Tibial nerve (tissue), 4 donors: ENCODE data around the gene LPAR1. TPM values are rescaled to one million over a fixed set of nuclear protein-coding genes. Genes with fewer than 3 reads are reported as not detected.
A peak's percentile ranks its signal among the peaks of the same experiment; 100 is the strongest.

ENCODE experiments used
- DNase-seq, 2 donors: peaks; one replicate each; pipeline ENCODE4 v3.0.0-alpha.2; 2019; ENCODE audit warnings: low spot score in 2 of 2
- H3K27ac ChIP-seq, 4 donors: fragments of 200-600 bp; sonication (generic) in 3 of 4; one replicate each; pipeline ENCODE4 v1.5.1; 2017 to 2019; ENCODE audit warnings: mild to moderate bottlenecking in 1 of 4
- H3K27me3 ChIP-seq, 2 donors: fragments of 200-600 bp; sonication (generic) in 1 of 2; one replicate each; pipeline versions ENCODE4 v1.5.1 to v1.6.0; 2017 to 2019
- H3K36me3 ChIP-seq, 3 donors: fragments of 200-600 bp; sonication (generic); one replicate each; pipeline ENCODE4 v1.5.1; 2018 to 2019
- H3K4me1 ChIP-seq, 4 donors: fragments of 200-600 bp; sonication (generic) in 3 of 4; one replicate each; pipeline ENCODE4 v1.5.1; 2017 to 2019
- H3K4me3 ChIP-seq, 4 donors: fragments of 200-600 bp; sonication (generic) in 3 of 4; one replicate each; pipeline ENCODE4 v1.5.1; 2017 to 2019; ENCODE audit warnings: mild to moderate bottlenecking in 1 of 4, moderate library complexity in 1 of 4
- H3K9me3 ChIP-seq, 4 donors: fragments of 200-600 bp; sonication (generic) in 3 of 4; one replicate each; pipeline ENCODE4 v1.5.1; 2017 to 2019
- CTCF ChIP-seq, 5 experiments: fragments of 200-600 bp in 3 of 5; fragments of 450-650 bp in 2 of 5; sonication (generic) in 3 of 5; IDR thresholded peaks; one replicate each; pipeline ENCODE4 v1.5.1; 2016 to 2019; ENCODE audit warnings: antibody characterized with exemption in 5 of 5, mild to moderate bottlenecking in 3 of 5, moderate library complexity in 2 of 5
- EP300 ChIP-seq, 2 donors: sonication (generic); formaldehyde crosslinking; IDR thresholded peaks; one replicate each; pipeline ENCODE4 v1.6.1; 2017; ENCODE audit warnings: antibody characterized with exemption in 2 of 2, mild to moderate bottlenecking in 1 of 2
- POLR2A ChIP-seq, 2 donors: fragments of 450-650 bp; IDR thresholded peaks; one replicate each; pipeline ENCODE4 v1.6.1; 2017; ENCODE audit warnings: antibody characterized with exemption in 2 of 2, mild to moderate bottlenecking in 2 of 2, moderate library complexity in 2 of 2
- WGBS, 2 donors: methylation state at CpG; one replicate each; pipeline ENCODE4 v1.1.5; 2018; 5-methylcytosine and 5-hydroxymethylcytosine counted together
- total RNA-seq, 4 donors: library from RNA; depleted of rRNA; stranded (reverse); fragments of >200 nt; gene quantifications; one replicate each; pipeline ENCODE4 v1.1.0, GENCODE V29; 2016

The LPAR1 gene
- total RNA-seq, 4 donors from 2014 or later: 156 to 238 (median 199) TPM

- 73 to 83% methylated on average over 6 of the region's 6 CpGs for WGBS, 2 donors
- Histone ChIP-seq H3K27me3 (no peaks in the 10 kb centered on the region), H3K27ac (no peak overlapping the region), H3K9me3 (peaks cover 0 to 21% (median 0%) of the 10 kb centered on the region in 4 donors), H3K4me3 (no peak overlapping the region), H3K36me3 (peaks cover 0 to 6% (median 0%) of the 10 kb centered on the region in 3 donors), H3K4me1 (peaks cover 0 to 18% (median 3%) of the 10 kb centered on the region in 4 donors)
- no peak for DNase-seq
- no peak for TF ChIP-seq CTCF (IDR thresholded peaks at IDR 0.05)
- TF ChIP-seq EP300 (IDR thresholded peaks at IDR 0.05): no peak
- no peak for TF ChIP-seq POLR2A (IDR thresholded peaks at IDR 0.05)
These were observed 187.7 kb downstream of the LPAR1 start for GRCh38 chr9:110850401-110851135.

DNA sequence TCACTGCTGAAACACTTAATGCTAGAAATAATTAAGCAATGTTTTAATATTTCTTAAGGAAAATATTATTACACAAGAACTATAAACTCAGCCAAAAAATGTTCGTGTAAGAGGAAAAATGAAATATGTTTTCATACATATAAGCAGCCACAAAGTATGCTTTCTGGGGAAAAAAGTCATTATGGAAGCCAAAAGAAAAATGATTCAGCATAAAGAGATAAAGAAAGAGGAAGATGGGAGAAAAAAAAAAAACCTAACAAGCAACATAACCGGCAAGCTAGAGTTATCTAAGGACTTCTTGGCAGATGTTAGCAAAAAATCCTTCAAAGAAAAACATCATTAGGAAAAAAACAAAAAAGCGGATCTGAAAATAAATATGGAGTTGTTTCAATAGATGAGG lies 190.6 kb downstream of the LPAR1 start:
- Histone ChIP-seq H3K27me3 (no peaks in the 10 kb centered on the region), H3K27ac (peak overlapping the region in 2 of 4 donors; percentile 26 to 60), H3K4me3 (no peak overlapping the region), H3K9me3 (peaks cover 0 to 3% (median 0%) of the 10 kb centered on the region in 4 donors), H3K36me3 (no peaks in the 10 kb centered on the region), H3K4me1 (peaks cover 0 to 23% (median 3%) of the 10 kb centered on the region in 4 donors)
- TF ChIP-seq EP300 (IDR thresholded peaks at IDR 0.05): peak in 1 of 2 donors; percentile 8
- no peak for TF ChIP-seq CTCF (IDR thresholded peaks at IDR 0.05)
- WGBS, 2 donors: 8 to 12% methylated on average over 3 of the region's 3 CpGs
- DNase-seq: no peak

DNA sequence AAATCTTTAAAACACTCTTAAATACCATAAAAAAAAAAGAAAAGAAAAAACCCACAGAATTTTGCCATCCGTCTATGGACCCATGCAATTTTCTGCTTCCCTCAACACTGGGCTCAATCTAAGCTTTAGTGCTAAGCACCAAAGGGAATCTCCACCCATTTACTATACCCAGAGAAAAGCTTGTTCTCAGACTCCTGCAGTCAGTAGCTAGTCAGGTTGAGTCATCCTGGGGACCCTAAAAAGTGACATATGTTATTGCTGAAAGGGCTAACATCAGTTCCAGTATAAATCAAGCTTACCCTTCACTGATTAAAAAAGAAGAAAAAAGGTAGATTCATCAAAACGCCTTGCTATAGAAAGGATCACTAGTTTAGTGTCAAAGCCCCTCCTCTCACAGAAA lies 192.1 kb downstream of the LPAR1 start:
- no peak overlapping the region for H3K4me3 ChIP-seq
- no peak for DNase-seq
- no peaks in the 10 kb centered on the region for H3K9me3 ChIP-seq
- H3K27me3 ChIP-seq: no peaks in the 10 kb centered on the region
- TF ChIP-seq EP300 (IDR thresholded peaks at IDR 0.05): no peak
- no peak for TF ChIP-seq POLR2A (IDR thresholded peaks at IDR 0.05)
- no peak for TF ChIP-seq CTCF (IDR thresholded peaks at IDR 0.05)
- H3K36me3 ChIP-seq: no peaks in the 10 kb centered on the region
- peaks cover 0 to 23% (median 3%) of the 10 kb centered on the region in 4 donors for H3K4me1 ChIP-seq
- no peak overlapping the region for H3K27ac ChIP-seq
- WGBS, 2 donors: 90 to 91% methylated on average over 2 of the region's 2 CpGs

DNA sequence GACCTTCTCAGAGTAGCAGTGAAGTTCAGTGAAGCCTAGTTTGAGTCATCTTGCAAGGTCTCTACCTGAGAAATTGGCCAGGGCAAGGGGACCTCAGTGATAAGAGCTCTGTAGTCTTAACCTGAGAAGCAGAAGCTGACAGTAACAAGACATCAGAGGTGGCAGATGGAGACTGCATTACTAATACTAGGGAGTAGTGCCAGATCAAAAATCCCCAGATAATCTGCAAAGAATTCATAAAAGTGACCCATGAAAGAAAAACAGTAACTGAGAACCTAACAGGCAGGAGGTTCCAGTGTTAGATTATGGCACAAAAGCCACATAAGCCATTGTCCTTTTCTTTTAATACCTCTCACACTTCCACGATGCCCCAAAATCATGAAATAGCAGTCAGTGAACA lies 194.1 kb downstream of the LPAR1 start:
- no peak for TF ChIP-seq CTCF (IDR thresholded peaks at IDR 0.05)
- TF ChIP-seq EP300 (IDR thresholded peaks at IDR 0.05): no peak
- no peak for TF ChIP-seq POLR2A (IDR thresholded peaks at IDR 0.05)

DNA sequence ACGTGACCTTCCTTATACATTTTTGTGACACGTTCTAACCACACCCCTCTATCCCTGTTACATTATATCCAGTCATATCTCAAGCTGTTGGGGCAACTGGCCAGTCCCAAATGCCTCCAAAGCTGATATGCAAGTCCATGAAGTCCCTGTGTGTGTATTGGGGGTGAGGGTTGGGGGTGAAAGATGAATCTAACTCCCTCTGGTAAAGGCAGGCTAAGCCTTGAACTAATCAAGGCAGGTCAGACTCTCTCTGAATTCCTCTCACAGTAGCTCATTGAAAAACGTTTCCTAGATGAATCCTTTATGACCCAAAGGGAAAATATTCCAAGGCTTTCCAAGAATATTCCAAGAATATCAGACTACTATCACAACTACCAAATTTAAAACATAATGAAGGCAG lies 195.3 kb downstream of the LPAR1 start:
- no peaks in the 10 kb centered on the region for H3K9me3 ChIP-seq
- no peaks in the 10 kb centered on the region for H3K27me3 ChIP-seq
- no peak for TF ChIP-seq EP300 (IDR thresholded peaks at IDR 0.05)
- TF ChIP-seq POLR2A (IDR thresholded peaks at IDR 0.05): no peak
- no peak for TF ChIP-seq CTCF (IDR thresholded peaks at IDR 0.05)
- no peak overlapping the region for H3K4me3 ChIP-seq
- WGBS, 2 donors: 26 to 44% methylated on average over 3 of the region's 3 CpGs
- no peak for DNase-seq
- no peaks in the 10 kb centered on the region for H3K36me3 ChIP-seq
- H3K4me1 ChIP-seq: peaks cover 0 to 17% (median 3%) of the 10 kb centered on the region in 4 donors
- H3K27ac ChIP-seq: no peak overlapping the region

More for the DNA sequence above, 194.1 kb downstream of the LPAR1 start:
- Histone ChIP-seq H3K36me3 (no peaks in the 10 kb centered on the region), H3K27ac (no peak overlapping the region), H3K4me1 (peaks cover 0 to 23% (median 3%) of the 10 kb centered on the region in 4 donors), H3K4me3 (no peak overlapping the region), H3K9me3 (no peaks in the 10 kb centered on the region), H3K27me3 (no peaks in the 10 kb centered on the region)
- WGBS, 2 donors: 89 to 95% methylated on average over 1 of the region's 1 CpG
- DNase-seq: no peak
